Mesendoderm (in vitro differentiated cells): ENCODE measurements around the gene SCFD2.

Experiments used
- DNase-seq: peaks from one replicate; pipeline ENCODE4 v3.0.0; 2013
- H2AK5ac ChIP-seq: 2 replicates; pipeline ENCODE4 v1.6.1; 2013; ENCODE audit warnings: low read length, inconsistent platforms
- H2BK120ac ChIP-seq: 2 replicates; pipeline ENCODE4 v1.6.1; 2013; ENCODE audit warnings: low read depth, mild to moderate bottlenecking, low read length, moderate library complexity, mixed read lengths
- H2BK15ac ChIP-seq: replicated peaks from 2 replicates; pipeline ENCODE4 v1.6.1; 2013; ENCODE audit warnings: low read depth, mild to moderate bottlenecking, moderate library complexity
- H2BK5ac ChIP-seq: 2 replicates; pipeline ENCODE4 v1.6.1; 2013; ENCODE audit warnings: low read length, inconsistent platforms
- H3K18ac ChIP-seq: 2 replicates; pipeline ENCODE4 v1.6.1; 2013; ENCODE audit warnings: mild to moderate bottlenecking, low read length, mixed read lengths
- H3K23ac ChIP-seq: one replicate; pipeline ENCODE4 v1.6.1; 2013; ENCODE audit warnings: low read length
- H3K27ac ChIP-seq: 2 replicates; pipeline ENCODE4 v1.5.1; 2013; ENCODE audit warnings: low read depth, mild to moderate bottlenecking, inconsistent platforms, low read length, moderate library complexity
- H3K27me3 ChIP-seq: 2 replicates; pipeline ENCODE4 v1.6.1; 2013; ENCODE audit warnings: low read length, control low read depth, mild to moderate bottlenecking, inconsistent platforms; ENCODE audit not compliant: insufficient read depth, poor library complexity
- H3K36me3 ChIP-seq: 2 replicates; pipeline ENCODE4 v1.6.1; 2013; ENCODE audit warnings: low read length, inconsistent platforms; ENCODE audit not compliant: control insufficient read depth, insufficient read depth
- H3K4ac ChIP-seq: one replicate; pipeline ENCODE4 v1.6.1; 2013; ENCODE audit warnings: low read depth, mild to moderate bottlenecking, low read length, moderate library complexity
- H3K4me1 ChIP-seq: 2 replicates; pipeline ENCODE4 v1.6.1; 2013; ENCODE audit warnings: low read depth, low read length, inconsistent platforms; ENCODE audit not compliant: control insufficient read depth
- H3K4me2 ChIP-seq: 2 replicates; pipeline ENCODE4 v1.6.1; 2013; ENCODE audit warnings: low read length
- H3K4me3 ChIP-seq: 2 replicates; pipeline ENCODE4 v1.5.1; 2013; ENCODE audit warnings: mild to moderate bottlenecking, low read length
- H3K56ac ChIP-seq: one replicate; pipeline ENCODE4 v1.6.1; 2013; ENCODE audit warnings: low read length
- H3K79me1 ChIP-seq: 2 replicates; pipeline ENCODE4 v1.6.1; 2013; ENCODE audit warnings: low read length, inconsistent platforms
- H3K79me2 ChIP-seq: 2 replicates; pipeline ENCODE4 v1.6.1; 2013; ENCODE audit warnings: mild to moderate bottlenecking, low read length; ENCODE audit not compliant: control insufficient read depth, insufficient read depth
- H3K9ac ChIP-seq: 2 replicates; pipeline ENCODE4 v1.6.1; 2013; ENCODE audit warnings: low read length, inconsistent platforms
- H4K5ac ChIP-seq: one replicate; pipeline ENCODE4 v1.6.1; 2013; ENCODE audit warnings: low read length
- H4K8ac ChIP-seq: one replicate; pipeline ENCODE4 v1.6.1; 2013; ENCODE audit warnings: low read depth, mild to moderate bottlenecking, control low read depth, low read length, moderate library complexity
- WGBS: extraction: QIAGEN DNeasy Blood & Tissue Kit; methylation state at CpG from one replicate; pipeline ENCODE4 v1.1.7; 2013; ENCODE audit warnings: low lambda C conversion rate, missing lambda C conversion rate; ENCODE audit not compliant: insufficient coverage; ENCODE audit errors: extremely low coverage; 5-methylcytosine and 5-hydroxymethylcytosine counted together

SCFD2 gene

GRCh38 chr4:53121264-53121865 is 244.5 kb downstream of the SCFD2 start:
- no peak overlapping the region for H2BK5ac ChIP-seq
- no CpG with 5 or more reads among the region's 6 CpGs for WGBS
- no peak overlapping the region for H3K56ac ChIP-seq
- no peak overlapping the region for H3K27ac ChIP-seq
- no peak overlapping the region for H3K4me2 ChIP-seq
- no peak for DNase-seq
- H3K4ac ChIP-seq, result no peak overlapping the region
- no peaks in the 10 kb centered on the region for H3K79me1 ChIP-seq
- H3K4me1 ChIP-seq, result no peaks in the 10 kb centered on the region
- no peaks in the 10 kb centered on the region for H3K27me3 ChIP-seq
- no peak overlapping the region for H4K8ac ChIP-seq
- no peak overlapping the region for H2AK5ac ChIP-seq
- no peak overlapping the region for H3K9ac ChIP-seq
- no peak overlapping the region for H2BK15ac ChIP-seq
- H2BK120ac ChIP-seq, result no peak overlapping the region
- no peak overlapping the region for H3K18ac ChIP-seq
- H3K4me3 ChIP-seq, result no peak overlapping the region
- H3K79me2 ChIP-seq, result no peaks in the 10 kb centered on the region
- no peaks in the 10 kb centered on the region for H3K36me3 ChIP-seq
- no peak overlapping the region for H3K23ac ChIP-seq
- H4K5ac ChIP-seq, result no peak overlapping the region

GRCh38 chr4:53120778-53121177 is 245.1 kb downstream of the SCFD2 start:
- no CpG with 5 or more reads among the region's 6 CpGs for WGBS
- H3K9ac ChIP-seq, result no peak overlapping the region
- no peak overlapping the region for H3K18ac ChIP-seq
- H2BK120ac ChIP-seq, result no peak overlapping the region
- no peak overlapping the region for H3K23ac ChIP-seq
- no peaks in the 10 kb centered on the region for H3K27me3 ChIP-seq
- H2BK5ac ChIP-seq, result no peak overlapping the region
- DNase-seq, result no peak
- H3K79me2 ChIP-seq, result no peaks in the 10 kb centered on the region
- no peak overlapping the region for H3K56ac ChIP-seq
- no peak overlapping the region for H3K4ac ChIP-seq
- no peak overlapping the region for H2BK15ac ChIP-seq
- no peak overlapping the region for H3K4me3 ChIP-seq
- H3K4me2 ChIP-seq, result no peak overlapping the region
- H3K4me1 ChIP-seq, result no peaks in the 10 kb centered on the region
- H2AK5ac ChIP-seq, result no peak overlapping the region
- H3K27ac ChIP-seq, result no peak overlapping the region
- no peak overlapping the region for H4K5ac ChIP-seq
- no peaks in the 10 kb centered on the region for H3K79me1 ChIP-seq
- H4K8ac ChIP-seq, result no peak overlapping the region
- H3K36me3 ChIP-seq, result no peaks in the 10 kb centered on the region

- H3K4ac ChIP-seq, result no peak overlapping the region
- no peak overlapping the region for H2BK5ac ChIP-seq
- no peak overlapping the region for H3K23ac ChIP-seq
- H3K9ac ChIP-seq, result no peak overlapping the region
- H3K56ac ChIP-seq, result no peak overlapping the region
- no peak overlapping the region for H4K5ac ChIP-seq
- no peak overlapping the region for H3K4me2 ChIP-seq
- no peaks in the 10 kb centered on the region for H3K79me2 ChIP-seq
- DNase-seq, result peak; percentile 97
- no peak overlapping the region for H3K27ac ChIP-seq
- H3K36me3 ChIP-seq, result no peaks in the 10 kb centered on the region
- H2BK120ac ChIP-seq, result no peak overlapping the region
- peak overlapping the region; percentile 75 for H3K18ac ChIP-seq
- no peak overlapping the region for H2AK5ac ChIP-seq
- no peaks in the 10 kb centered on the region for H3K27me3 ChIP-seq
- H3K79me1 ChIP-seq, result no peaks in the 10 kb centered on the region
- H2BK15ac ChIP-seq, result no peak overlapping the region
- no peaks in the 10 kb centered on the region for H3K4me1 ChIP-seq
- no peak overlapping the region for H4K8ac ChIP-seq
- no peak overlapping the region for H3K4me3 ChIP-seq
Measured at GRCh38 chr4:53119680-53120079, 246.2 kb downstream of the SCFD2 start.

GRCh38 chr4:53118676-53119075 is 247.2 kb downstream of the SCFD2 start:
- no peak overlapping the region for H3K23ac ChIP-seq
- H3K4me2 ChIP-seq, result no peak overlapping the region
- H4K5ac ChIP-seq, result no peak overlapping the region
- no peaks in the 10 kb centered on the region for H3K4me1 ChIP-seq
- H2BK120ac ChIP-seq, result no peak overlapping the region
- no peak overlapping the region for H3K27ac ChIP-seq
- H2AK5ac ChIP-seq, result no peak overlapping the region
- H2BK15ac ChIP-seq, result no peak overlapping the region
- no CpG with 5 or more reads among the region's 3 CpGs for WGBS
- no peak overlapping the region for H3K4ac ChIP-seq
- no peak overlapping the region for H3K4me3 ChIP-seq
- no peaks in the 10 kb centered on the region for H3K36me3 ChIP-seq
- H3K56ac ChIP-seq, result no peak overlapping the region
- no peaks in the 10 kb centered on the region for H3K27me3 ChIP-seq
- no peak overlapping the region for H4K8ac ChIP-seq
- H3K79me1 ChIP-seq, result no peaks in the 10 kb centered on the region
- H3K79me2 ChIP-seq, result no peaks in the 10 kb centered on the region
- H3K18ac ChIP-seq, result no peak overlapping the region
- DNase-seq, result no peak
- no peak overlapping the region for H3K9ac ChIP-seq
- H2BK5ac ChIP-seq, result no peak overlapping the region

- H3K4me1 ChIP-seq, result no peaks in the 10 kb centered on the region
- H3K4me2 ChIP-seq, result no peak overlapping the region
- no peaks in the 10 kb centered on the region for H3K79me1 ChIP-seq
- no peaks in the 10 kb centered on the region for H3K79me2 ChIP-seq
- no peak overlapping the region for H3K9ac ChIP-seq
- no peak overlapping the region for H2BK15ac ChIP-seq
- H2BK120ac ChIP-seq, result no peak overlapping the region
- no peak overlapping the region for H4K5ac ChIP-seq
- H3K56ac ChIP-seq, result no peak overlapping the region
- no peak overlapping the region for H2AK5ac ChIP-seq
- no peak overlapping the region for H3K4me3 ChIP-seq
- H3K27me3 ChIP-seq, result no peaks in the 10 kb centered on the region
- H3K36me3 ChIP-seq, result no peaks in the 10 kb centered on the region
- no peak overlapping the region for H4K8ac ChIP-seq
- no CpG with 5 or more reads among the region's 1 CpG for WGBS
- no peak overlapping the region for H3K18ac ChIP-seq
- no peak overlapping the region for H3K4ac ChIP-seq
- H2BK5ac ChIP-seq, result no peak overlapping the region
- H3K27ac ChIP-seq, result no peak overlapping the region
- no peak overlapping the region for H3K23ac ChIP-seq
- DNase-seq, result peak; percentile 56
Measured at GRCh38 chr4:53116954-53117353, 248.9 kb downstream of the SCFD2 start.
